Fibroblast of skin of left quadriceps (primary cell): ENCODE measurements around the gene FNDC5.

Experiments used
- DNase-seq, 2 experiments: peaks; one replicate each; pipeline ENCODE4 v3.0.0-alpha.2; 2013; ENCODE audit warnings: low read depth in 2 of 2

Gene FNDC5

GRCh38 chr1:32897082-32898049 lies 26.7 kb upstream of the FNDC5 start:
- no peak for DNase-seq

GRCh38 chr1:32896451-32896850 lies 25.7 kb upstream of the FNDC5 start:
- no peak for DNase-seq

GRCh38 chr1:32895325-32896215 lies 24.9 kb upstream of the FNDC5 start:
- no peak for DNase-seq

- no peak for DNase-seq
Measured at GRCh38 chr1:32894681-32895080, 24.0 kb upstream of the FNDC5 start.

- DNase-seq, result no peak
Measured at GRCh38 chr1:32894019-32894600, 23.4 kb upstream of the FNDC5 start.

GRCh38 chr1:32893198-32894018 lies 22.7 kb upstream of the FNDC5 start:
- no peak for DNase-seq

- no peak for DNase-seq
Measured at GRCh38 chr1:32892368-32893197, 21.9 kb upstream of the FNDC5 start.

GRCh38 chr1:32891630-32892029 lies 20.9 kb upstream of the FNDC5 start:
- no peak for DNase-seq

GRCh38 chr1:32891241-32891570 lies 20.5 kb upstream of the FNDC5 start:
- no peak for DNase-seq

GRCh38 chr1:32890516-32891240 lies 20.0 kb upstream of the FNDC5 start:
- DNase-seq, result no peak

- DNase-seq, result no peak
Measured at GRCh38 chr1:32889731-32890278, 19.1 kb upstream of the FNDC5 start.

- DNase-seq, result no peak
Measured at GRCh38 chr1:32888677-32889420, 18.1 kb upstream of the FNDC5 start.

- no peak for DNase-seq
Measured at GRCh38 chr1:32888134-32888533, 17.4 kb upstream of the FNDC5 start.

GRCh38 chr1:32887623-32888022 lies 16.9 kb upstream of the FNDC5 start:
- DNase-seq, result no peak

- DNase-seq, result no peak
Measured at GRCh38 chr1:32886828-32887414, 16.2 kb upstream of the FNDC5 start.

GRCh38 chr1:32886004-32886827 lies 15.5 kb upstream of the FNDC5 start, which contains the start of gene HPCA:
Gene HPCA, plus strand, starts transcription at chr1:32886491. Its CDS starts 2,408 bp downstream, at chr1:32888899.
- DNase-seq, result no peak

GRCh38 chr1:32885676-32886003 lies 14.9 kb upstream of the FNDC5 start:
- no peak for DNase-seq

- no peak for DNase-seq
Measured at GRCh38 chr1:32884726-32885125, 14.0 kb upstream of the FNDC5 start.
